Measurements from ENCODE around the gene DRAM1. TPM values are rescaled to one million over a fixed set of nuclear protein-coding genes. Genes with fewer than 3 reads are reported as not detected.

Gene DRAM1
- total and polyA plus RNA-seq, 2 of the 4 experiments (the other 2 are of a cell fraction): 20.0 to 27.2 TPM

- no peak overlapping the region for H2AK5ac ChIP-seq (ENCODE audit: low read depth, low read length)
- dilution Hi-C loops (cut with HindIII; ENCODE audit: low sequenced_read_pairs, unreplicated experiment): no loop called here
- H2BK15ac ChIP-seq (ENCODE audit: low read depth, low read length): no peak overlapping the region
- no peak overlapping the region for H2AFZ ChIP-seq (replicated peaks; ENCODE audit: low read length, poor library complexity)
- H3K4me3 ChIP-seq (ENCODE audit: insufficient read depth, low read depth, low read length): no peak overlapping the region
- H4K20me1 ChIP-seq (ENCODE audit: insufficient read depth, low read length): no peaks in the 10 kb centered on the region
- H4K5ac ChIP-seq (ENCODE audit: low read depth, low read length): no peak overlapping the region
- no peak for DNase-seq
- no peaks in the 10 kb centered on the region for H3K4me1 ChIP-seq (ENCODE audit: control insufficient read depth, insufficient read depth, low read length)
- H3K4ac ChIP-seq (ENCODE audit: low read depth, low read length): no peak overlapping the region
- no CpG with 5 or more reads among the region's 1 CpG for WGBS, 2 experiments (ENCODE audit: extremely low coverage in 2 of 2, insufficient read length in 1 of 2)
- H4K8ac ChIP-seq (ENCODE audit: low read depth in 2 of 2, low read length in 2 of 2): no peak overlapping the region
- no TSS peak for BruUV-seq (replicated peaks)
- no peak overlapping the region for H2AK9ac ChIP-seq (replicated peaks; ENCODE audit: low read depth, low read length, poor library complexity)
- H3K36me3 ChIP-seq (ENCODE audit: control insufficient read depth, insufficient read depth, low read length): no peaks in the 10 kb centered on the region
- no peak overlapping the region for H2BK20ac ChIP-seq (ENCODE audit: low read depth, low read length)
- H3K27me3 ChIP-seq (ENCODE audit: control insufficient read depth, insufficient read depth, low read length): no peaks in the 10 kb centered on the region
- H3K9me1 ChIP-seq (ENCODE audit: insufficient read depth, low read length): no peaks in the 10 kb centered on the region
- ChIA-PET CTCF (no interaction called here), POLR2A (ENCODE audit: unreplicated experiment) (no interaction called here)
- no peak overlapping the region for H3K56ac ChIP-seq (ENCODE audit: extremely low read depth, insufficient read depth, low read length)
- H3K9me3 ChIP-seq (ENCODE audit: control insufficient read depth, insufficient read depth, low read length): no peaks in the 10 kb centered on the region
- H3K27ac ChIP-seq (ENCODE audit: insufficient read depth, low read length): no peak overlapping the region
- H3K79me1 ChIP-seq (ENCODE audit: low read depth in 1 of 2, low read length in 2 of 2): no peaks in the 10 kb centered on the region
- intact Hi-C loops (cut with micrococcal nuclease): no loop called here
- TF ChIP-seq RCOR1 (IDR thresholded peaks at IDR 0.05; ENCODE audit: insufficient replicate concordance, low read length): no peak
- TF ChIP-seq MAFK (IDR thresholded peaks at IDR 0.05; ENCODE audit: low read depth, low read length): no peak
- no peak for TF ChIP-seq SMC3 (IDR thresholded peaks at IDR 0.05; ENCODE audit: low read depth, low read length)
- TF ChIP-seq CTCF (conservative IDR thresholded peaks at IDR 0.05; ENCODE audit: low read depth, low read length): no peak
- no peak for TF ChIP-seq POLR2A (IDR thresholded peaks at IDR 0.05; ENCODE audit: low read depth, low read length)
- no peak for TF ChIP-seq NFE2L2 (IDR thresholded peaks at IDR 0.05; ENCODE audit: low read depth, low read length)
- TF ChIP-seq RFX5 (IDR thresholded peaks at IDR 0.05; ENCODE audit: low read depth, low read length): no peak
- no peak for TF ChIP-seq ELK1 (IDR thresholded peaks at IDR 0.05; ENCODE audit: borderline replicate concordance, low read depth, low read length)
- H2BK120ac ChIP-seq (ENCODE audit: low read depth, low read length): no peak overlapping the region
- no peak overlapping the region for H2BK5ac ChIP-seq (ENCODE audit: low read depth, low read length, poor library complexity, severe bottlenecking)
- no peak overlapping the region for H3K23ac ChIP-seq (ENCODE audit: low read depth, low read length)
- no peak overlapping the region for H3K4me2 ChIP-seq (ENCODE audit: low read depth, low read length)
- H3K9ac ChIP-seq (ENCODE audit: low read depth, low read length): no peak overlapping the region
- no peak overlapping the region for H3K18ac ChIP-seq (ENCODE audit: low read depth, low read length)
- no peak for ATAC-seq (ENCODE audit: low read depth)
- no peak overlapping the region for H3K14ac ChIP-seq (replicated peaks; ENCODE audit: low read depth, low read length)
- H4K91ac ChIP-seq (ENCODE audit: insufficient read depth, low read depth, low read length): no peak overlapping the region
- in situ Hi-C loops (cut with MboI; ENCODE audit: low sequenced_read_pairs): loop anchor here (25.0 kb wide), 1 partner anchor 783 kb away; no protein-coding TSS in a partner anchor
Observed at GRCh38 chr12:101954113-101954512, 76.7 kb downstream of the DRAM1 start.

All from IMR-90 (cell line).